AG09319 (cell line): ENCODE measurements around the gene FGD1.

Source experiments
- DNase-seq: peaks from one replicate; pipeline ENCODE4 v3.0.0-alpha.2; 2010; ENCODE audit warnings: low read depth; ENCODE audit errors: extremely low read depth
- TF ChIP-seq, protein P1 (sequence below): IDR thresholded peaks from 2 replicates; pipeline ENCODE4 v1.5.1; 2011; ENCODE audit warnings: low read depth, mild to moderate bottlenecking, inconsistent platforms, low read length, moderate library complexity

FGD1 gene

DNA sequence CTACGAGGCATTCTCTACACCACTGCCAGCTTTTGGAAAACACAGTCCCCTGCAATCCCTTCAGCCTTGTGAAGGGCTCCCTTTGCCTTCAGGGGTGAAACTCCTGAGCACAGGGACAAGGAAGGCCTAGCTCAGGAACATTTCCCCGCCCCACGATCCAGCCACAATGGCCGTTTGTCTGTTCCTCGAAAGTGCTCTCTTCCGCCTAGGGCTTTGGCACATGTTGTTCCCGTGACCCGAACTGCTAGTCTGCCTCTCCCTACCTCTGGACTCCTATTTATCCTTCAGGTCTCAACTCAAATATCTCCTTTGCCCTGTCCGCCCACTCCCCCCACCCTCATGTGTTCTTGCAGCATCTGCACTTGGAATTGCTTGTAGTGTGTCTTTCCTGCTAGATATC is 12.1 kb downstream of the FGD1 start:
- no peak for DNase-seq
- TF ChIP-seq, protein P1, sequence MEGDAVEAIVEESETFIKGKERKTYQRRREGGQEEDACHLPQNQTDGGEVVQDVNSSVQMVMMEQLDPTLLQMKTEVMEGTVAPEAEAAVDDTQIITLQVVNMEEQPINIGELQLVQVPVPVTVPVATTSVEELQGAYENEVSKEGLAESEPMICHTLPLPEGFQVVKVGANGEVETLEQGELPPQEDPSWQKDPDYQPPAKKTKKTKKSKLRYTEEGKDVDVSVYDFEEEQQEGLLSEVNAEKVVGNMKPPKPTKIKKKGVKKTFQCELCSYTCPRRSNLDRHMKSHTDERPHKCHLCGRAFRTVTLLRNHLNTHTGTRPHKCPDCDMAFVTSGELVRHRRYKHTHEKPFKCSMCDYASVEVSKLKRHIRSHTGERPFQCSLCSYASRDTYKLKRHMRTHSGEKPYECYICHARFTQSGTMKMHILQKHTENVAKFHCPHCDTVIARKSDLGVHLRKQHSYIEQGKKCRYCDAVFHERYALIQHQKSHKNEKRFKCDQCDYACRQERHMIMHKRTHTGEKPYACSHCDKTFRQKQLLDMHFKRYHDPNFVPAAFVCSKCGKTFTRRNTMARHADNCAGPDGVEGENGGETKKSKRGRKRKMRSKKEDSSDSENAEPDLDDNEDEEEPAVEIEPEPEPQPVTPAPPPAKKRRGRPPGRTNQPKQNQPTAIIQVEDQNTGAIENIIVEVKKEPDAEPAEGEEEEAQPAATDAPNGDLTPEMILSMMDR, result no peak

DNA sequence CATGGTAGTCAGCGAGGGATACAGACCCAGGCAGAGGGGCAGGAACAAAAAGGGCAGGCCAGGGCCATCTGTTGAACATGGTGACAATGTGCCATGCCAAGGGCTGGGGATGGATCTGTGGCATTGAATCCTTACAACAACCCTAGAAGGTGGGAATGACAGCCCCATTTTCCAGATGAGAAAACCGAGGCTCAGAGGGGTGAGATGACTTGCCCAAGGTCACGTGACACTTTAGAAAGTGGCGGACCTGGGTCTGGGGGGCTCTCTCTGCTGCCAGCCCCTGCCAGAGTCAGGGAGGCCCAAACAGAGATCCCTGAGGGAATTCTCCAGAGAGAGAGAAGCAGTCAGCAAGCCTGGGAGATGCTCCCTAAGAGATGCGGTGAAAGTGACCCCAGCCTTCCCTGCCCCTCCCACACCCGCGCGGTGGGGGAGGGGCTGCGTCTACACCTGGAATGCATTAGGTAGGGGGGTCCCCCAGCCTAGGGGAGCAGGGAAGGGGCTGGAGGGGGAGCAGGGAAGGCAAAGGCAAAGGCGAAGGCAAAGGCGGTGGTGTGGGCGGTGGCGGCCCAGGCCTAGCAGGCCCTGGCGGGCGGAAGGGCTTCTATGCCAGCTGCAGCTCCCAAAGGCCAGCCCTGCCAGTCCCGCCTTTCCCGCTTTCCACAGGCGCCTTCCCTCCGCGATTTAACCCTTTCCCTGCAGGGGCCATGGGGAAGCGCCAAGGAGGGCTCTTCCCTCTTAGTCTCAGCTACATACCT is 13.0 kb downstream of the FGD1 start:
- TF ChIP-seq, protein P1, result no peak
- no peak for DNase-seq

DNA sequence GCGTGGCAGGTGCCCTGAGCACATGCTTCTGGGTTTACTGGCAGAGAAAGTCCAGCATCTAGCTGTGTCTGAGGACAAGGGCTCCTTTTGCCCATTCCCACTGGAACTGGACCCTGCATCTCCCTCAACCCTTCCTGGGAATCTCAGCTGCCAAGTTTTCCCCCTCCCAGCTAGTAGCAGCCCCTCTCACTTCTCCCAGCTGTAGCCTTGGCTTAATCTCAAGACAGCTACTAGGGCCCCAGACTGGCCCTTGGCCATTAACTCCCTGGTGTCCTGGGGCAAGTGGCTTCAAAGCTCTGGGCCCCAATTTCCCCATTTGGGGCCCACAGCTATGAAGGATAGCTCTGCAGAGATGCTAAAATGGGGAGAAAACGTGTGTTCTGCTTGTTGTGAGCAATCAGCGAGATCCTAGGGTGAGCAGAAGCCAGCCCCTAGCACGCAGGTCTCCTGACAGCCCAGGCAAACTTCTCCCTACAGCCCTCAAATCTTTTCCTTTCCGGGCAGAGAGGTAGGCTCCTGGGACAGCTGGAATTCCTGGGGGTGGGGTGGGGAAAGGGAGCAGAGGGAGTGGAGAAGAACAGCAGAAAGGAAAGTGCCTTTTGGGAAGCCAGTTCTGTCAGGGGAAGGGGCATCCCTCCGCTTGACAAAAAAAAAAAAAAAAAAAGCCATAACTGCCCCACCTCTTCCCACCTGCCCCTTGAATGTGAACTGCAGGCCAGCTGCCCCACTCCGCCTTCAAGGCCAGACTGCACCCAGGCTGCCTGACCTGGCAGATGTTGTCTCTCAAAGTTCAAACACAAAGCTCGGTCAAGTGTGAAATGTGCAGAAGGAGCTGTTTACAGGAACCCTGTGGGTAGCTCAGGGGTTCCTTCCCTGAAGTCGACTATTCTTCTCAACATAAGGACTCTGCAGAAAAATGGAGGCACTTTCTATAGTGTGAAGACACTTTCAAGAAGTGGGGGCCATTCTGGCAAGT is 16.6 kb downstream of the FGD1 start:
- no peak for DNase-seq
- TF ChIP-seq, protein P1, result no peak

DNA sequence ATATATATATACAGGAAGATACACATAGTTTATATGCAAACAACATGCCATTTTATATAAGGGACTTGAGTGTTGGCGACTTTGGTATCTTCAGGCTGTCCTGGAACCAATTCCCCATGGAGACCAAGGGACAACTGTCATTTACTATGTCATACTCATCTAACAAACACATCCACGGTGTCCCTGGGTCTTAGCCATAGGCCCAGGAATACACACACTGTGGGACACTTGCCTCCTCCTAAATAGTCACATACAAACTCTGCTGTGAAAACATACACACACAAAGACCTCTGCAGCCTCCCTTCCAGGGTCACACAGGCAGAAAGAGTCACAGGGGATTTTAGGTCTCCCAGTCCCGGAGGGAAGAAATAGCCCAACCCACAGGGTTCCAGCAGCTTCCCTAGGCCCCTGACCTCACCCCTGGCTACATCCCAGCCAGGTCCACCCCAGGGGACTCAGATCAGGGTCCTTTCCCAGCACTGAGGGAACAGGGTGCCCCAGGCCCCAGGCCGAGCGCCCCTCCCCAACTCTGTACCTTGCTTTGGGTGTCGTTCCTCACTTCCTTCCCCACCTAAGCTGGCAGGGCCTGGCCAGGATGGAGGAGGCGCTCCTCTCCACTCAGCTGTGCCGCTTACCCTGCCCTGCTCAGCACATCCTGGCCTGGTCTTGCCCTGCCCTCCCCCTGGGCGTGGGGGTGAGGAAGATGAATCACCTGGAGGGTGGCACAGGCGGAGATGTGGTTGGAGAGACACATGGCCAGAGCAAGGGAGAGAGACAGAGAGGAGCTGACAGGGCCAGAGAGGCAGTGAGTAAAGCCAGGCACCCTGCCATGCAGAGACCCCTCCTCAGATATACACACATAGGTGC is 21.8 kb downstream of the FGD1 start:
- no peak for DNase-seq
- TF ChIP-seq, protein P1, result no peak

DNA sequence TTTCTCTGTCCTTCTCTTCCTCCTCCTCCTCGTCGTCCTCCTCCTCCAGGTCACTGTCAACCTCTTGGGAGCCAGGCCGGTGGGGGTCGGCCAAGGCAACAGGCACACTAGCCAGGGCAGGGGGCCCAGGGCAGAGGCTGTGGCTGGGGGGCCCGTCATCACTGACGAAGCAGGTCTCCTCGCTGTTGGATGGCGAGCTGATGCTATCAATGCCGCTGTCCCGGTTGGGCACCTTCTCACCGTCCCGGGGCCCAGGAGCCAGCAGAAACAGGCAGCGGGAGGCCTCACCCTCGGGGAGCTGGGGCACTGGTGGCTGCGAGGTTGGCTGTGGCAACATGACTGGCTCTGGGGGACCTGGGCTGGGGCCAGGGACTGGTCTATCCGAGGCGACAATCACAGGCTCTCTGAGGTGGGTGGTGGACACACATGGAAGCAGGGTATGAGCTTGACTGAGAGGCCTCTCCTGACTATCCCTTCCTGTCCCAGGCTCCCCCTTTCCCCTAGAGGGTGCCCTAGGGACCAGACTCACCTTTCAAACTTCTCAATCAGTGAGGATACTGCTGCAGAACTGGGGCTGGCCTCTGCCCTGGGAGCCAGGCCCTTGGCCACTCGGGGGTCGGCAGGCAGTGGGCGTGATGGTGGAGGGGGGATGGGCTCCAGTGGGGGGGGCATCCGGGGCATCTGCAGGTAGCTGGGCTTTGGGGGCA is 25.8 kb downstream of the FGD1 start:
- TF ChIP-seq, protein P1, result no peak
- DNase-seq, result no peak

DNA sequence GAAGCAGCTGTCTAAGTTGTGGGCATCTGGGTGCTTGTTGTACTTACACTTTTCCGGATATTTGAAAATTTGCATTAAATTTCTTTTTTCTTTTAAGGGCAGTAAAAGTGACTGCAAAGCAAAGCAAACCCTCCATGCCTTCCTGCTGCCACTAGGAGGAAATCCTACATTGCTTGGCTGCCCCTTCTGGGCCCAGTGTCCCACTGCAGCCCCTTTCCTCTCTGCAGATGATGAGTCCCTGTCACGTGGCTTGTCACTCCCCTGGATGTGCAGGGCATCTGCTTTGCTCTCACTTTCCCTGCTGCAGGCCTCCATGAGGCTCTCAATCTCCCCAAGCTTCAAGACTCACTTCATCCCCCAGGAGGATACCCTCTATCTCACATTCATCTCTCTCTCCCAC is 43.1 kb downstream of the FGD1 start:
- TF ChIP-seq, protein P1, result peak; percentile 2
- no peak for DNase-seq
